Posterior cingulate gyrus (tissue), 11 donors: ENCODE results near the gene SYNGR4.

Experiments
- DNase-seq, 10 donors: peaks; one replicate each; pipeline versions ENCODE4 v3.0.0 to v3.0.0-alpha.2; 2020 to 2021; ENCODE audit warnings: mixed read lengths in 3 of 10
- intact Hi-C: fragments of 100-400 bp; cut with DNase I; formaldehyde crosslinking; loops from one replicate; pipeline ENCODE4 v1.15.1; 2023

The SYNGR4 gene

GRCh38 chr19:48338802-48339503 lies 25.2 kb upstream of the SYNGR4 start:
- intact Hi-C loops: no loop called here
- DNase-seq: peak in 1 of 10 donors; percentile 58

GRCh38 chr19:48340995-48341394 lies 23.2 kb upstream of the SYNGR4 start:
- peak in 9 of 10 donors; percentile 26 to 94 (median 62) for DNase-seq
- intact Hi-C loops: no loop called here

GRCh38 chr19:48341515-48342413 lies 22.4 kb upstream of the SYNGR4 start:
- intact Hi-C loops: no loop called here
- peak in 1 of 10 donors; percentile 39 for DNase-seq

GRCh38 chr19:48342414-48342738 lies 21.8 kb upstream of the SYNGR4 start:
- peak in 1 of 10 donors; percentile 72 for DNase-seq
- intact Hi-C loops: no loop called here

GRCh38 chr19:48342841-48343540 lies 21.2 kb upstream of the SYNGR4 start:
- DNase-seq: peak in 1 of 10 donors; percentile 74
- intact Hi-C loops: no loop called here

DNA sequence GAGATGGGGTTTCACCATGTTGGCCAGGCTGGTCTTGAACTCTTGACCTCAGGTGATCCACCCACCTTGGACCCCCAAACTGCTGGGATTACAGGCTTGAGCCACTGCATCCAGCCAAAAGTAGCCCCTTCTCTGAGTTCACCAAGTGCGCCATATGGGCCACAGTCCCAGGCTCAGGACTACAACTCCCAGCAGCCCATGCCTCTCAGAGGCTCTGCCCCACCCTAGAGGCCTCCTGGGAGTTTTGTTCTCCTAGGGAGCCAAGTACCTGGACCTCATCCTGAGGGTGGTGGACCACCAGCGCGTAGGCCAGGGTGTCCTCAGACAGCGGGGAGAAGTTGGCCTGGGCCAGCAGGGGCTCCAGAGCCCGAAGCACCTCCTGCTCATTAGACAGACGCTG lies 19.3 kb upstream of the SYNGR4 start:
- no peak for DNase-seq
- intact Hi-C loops: no loop called here

DNA sequence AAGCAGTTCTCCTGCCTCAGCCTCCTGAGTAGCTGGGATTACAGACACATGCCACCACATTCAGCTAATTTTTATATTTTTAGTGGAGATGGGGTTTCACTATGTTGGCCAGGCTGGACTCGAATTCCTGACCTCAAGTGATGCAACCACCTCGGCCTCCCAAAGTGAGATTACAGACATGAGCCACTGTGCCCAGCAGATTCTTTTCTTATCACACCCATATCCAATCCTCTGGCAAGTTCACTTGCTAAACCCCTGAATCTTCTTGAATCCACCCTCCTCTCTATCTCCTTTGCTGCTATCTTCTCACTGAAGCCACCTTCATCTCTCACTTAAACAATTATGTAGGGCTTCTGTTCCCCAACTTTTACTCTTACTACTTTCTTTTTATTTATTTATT lies 18.0 kb upstream of the SYNGR4 start:
- no peak for DNase-seq
- intact Hi-C loops: no loop called here

DNA sequence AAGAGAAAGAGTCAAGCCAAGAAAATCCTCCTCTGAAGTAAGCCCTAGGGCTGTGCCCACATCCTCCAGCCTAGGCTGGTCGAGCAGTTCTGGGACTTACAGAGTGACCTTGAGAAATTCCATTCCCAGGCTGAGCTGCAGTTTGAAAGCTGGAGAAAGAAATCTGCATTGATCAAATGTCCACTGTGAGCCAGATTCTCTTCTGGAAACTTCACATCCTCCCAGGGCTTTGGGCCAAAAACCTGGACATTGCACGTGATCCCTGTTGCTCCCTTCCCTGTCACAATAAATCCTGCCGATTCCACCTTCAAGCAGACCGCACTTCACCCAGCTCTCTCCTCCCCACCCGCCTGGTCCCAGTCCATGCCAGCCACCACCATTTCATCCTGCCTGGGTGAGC lies 16.1 kb upstream of the SYNGR4 start:
- intact Hi-C loops: no loop called here

GRCh38 chr19:48348737-48349136 lies 15.4 kb upstream of the SYNGR4 start:
- intact Hi-C loops: no loop called here
- no peak for DNase-seq

More for the DNA sequence above, 16.1 kb upstream of the SYNGR4 start:
- no peak for DNase-seq

DNA sequence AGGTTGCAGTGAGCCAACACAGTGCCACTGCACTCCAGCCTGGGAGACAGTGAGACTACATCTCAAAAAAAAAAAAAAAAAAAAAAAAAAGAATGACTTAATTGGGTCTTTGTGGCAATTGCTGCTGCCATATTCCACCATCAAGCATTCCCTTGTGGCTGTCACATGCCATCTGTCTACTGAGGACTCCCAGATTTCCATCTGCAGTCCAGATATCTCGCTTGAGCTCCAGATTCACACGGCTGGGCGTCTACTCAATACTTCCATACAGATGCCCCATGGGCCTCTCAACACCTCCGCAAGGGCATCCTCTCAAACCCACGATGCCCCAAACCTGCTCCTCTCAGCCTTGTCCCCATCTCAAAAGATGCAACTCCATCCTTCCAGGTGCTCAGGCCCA lies 13.3 kb upstream of the SYNGR4 start:
- no peak for DNase-seq
- intact Hi-C loops: no loop called here

DNA sequence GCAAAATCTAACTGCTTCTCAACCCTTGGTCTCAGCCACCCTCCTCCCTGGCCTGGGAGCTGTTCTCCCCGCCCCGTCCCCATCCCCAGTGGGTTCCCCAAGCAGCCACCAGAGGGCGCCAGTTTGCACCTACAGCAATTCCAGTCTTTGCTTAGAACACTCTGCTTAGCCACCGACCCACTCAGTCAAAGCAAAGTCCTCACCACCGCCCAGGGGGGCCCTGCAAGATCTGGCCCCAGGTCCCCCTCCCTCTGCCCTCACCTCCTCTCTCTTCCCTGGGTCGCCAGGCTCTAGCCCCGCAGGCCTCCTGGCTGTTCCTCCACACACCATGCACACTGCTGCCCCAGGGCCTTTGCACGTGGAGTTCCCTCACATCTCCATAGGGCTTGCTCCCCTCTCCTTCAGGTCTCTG lies 12.8 kb upstream of the SYNGR4 start:
- DNase-seq: peak in 6 of 10 donors; percentile 28 to 94 (median 54)
- intact Hi-C loops: no loop called here

DNA sequence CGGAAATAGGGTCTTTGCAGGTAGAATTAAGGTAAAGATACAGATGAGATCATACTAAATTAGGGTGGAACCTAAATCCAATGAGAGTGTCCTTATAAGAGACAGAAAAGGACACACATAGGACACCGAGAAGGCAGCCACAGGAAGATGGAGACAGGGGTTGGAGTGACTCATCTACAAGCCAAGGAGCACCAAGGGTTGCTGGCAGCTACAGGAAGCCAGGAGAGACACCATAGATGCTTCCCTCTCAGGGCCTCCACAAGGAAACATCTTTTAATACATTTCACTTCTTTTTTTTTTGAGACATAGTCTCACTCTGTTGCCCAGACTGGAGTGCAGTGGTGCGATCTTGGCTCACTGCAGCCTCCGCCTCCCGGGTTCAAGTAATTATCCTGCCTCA lies 10.5 kb upstream of the SYNGR4 start:
- intact Hi-C loops: no loop called here
- DNase-seq: no peak

- intact Hi-C loops: no loop called here
- DNase-seq: no peak
Observed at GRCh38 chr19:48354332-48354992, 9.7 kb upstream of the SYNGR4 start.

DNA sequence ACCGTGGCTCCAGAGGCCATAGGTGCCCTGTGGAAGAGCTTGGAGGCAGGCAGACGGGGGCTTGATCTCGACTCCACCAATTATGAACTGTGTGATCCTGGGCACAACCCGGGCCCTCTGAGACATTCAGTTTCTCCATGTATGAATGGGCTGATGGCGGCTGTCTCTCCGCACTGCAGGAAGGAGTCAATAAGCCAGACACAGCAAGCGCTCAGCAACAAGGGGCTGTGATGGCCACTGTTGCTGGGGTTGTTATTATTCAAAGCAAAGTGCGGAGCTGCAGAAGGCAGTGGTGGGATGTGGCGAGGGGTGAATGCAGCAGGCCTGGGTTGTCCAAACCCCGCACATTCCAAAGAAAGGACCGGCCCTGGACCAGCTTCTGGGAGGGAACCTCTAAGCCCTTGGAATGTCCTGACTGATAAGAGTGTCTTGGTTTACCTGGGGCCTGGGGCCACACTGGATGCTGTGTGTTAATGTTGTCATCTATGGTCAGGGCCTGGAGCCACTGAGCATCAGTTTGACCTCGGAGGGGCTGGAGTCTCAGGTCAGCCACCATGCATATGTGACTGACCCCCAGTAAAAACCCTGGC lies 8.7 kb upstream of the SYNGR4 start:
- DNase-seq: no peak
- intact Hi-C loops: no loop called here

DNA sequence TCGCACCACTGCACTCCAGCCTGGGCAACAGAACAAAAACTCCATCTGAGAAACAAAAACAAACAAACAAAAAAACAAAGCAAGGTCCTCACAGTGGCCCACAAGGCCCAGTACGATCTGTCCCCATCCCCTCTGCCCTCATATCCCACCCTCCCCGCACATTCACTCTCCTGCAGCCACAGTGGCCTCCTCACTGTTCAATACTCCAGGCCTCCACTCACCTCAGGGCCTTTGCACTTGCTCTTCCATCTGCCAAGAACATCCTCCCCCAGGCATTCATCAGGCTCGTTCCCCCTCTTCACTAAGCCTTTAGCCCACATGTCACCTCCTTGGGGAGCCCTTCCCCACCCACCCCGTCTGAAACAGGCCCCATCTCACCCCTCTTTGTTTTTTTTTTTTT lies 5.0 kb upstream of the SYNGR4 start:
- intact Hi-C loops: no loop called here
- no peak for DNase-seq

DNA sequence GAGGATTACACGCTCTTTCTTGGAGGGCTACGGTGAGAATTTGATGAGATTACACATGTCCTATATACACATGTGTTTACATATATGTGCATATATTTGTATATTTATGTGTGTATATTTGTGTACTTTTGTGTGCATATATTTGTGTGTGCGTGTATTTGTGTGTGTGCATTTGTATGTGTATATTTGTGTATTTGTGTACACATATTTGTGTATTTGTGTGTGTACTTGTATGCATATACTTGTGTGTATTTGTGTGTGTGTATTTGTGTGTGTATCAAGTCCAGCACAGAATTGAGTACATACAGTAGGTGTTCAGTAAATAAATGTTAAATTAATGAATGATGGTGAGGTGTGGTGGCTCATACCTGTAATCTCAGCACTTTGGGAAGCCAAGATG lies 2.3 kb upstream of the SYNGR4 start:
- intact Hi-C loops: loop anchor here (5.0 kb wide), 1 partner anchor 40 kb away; a partner anchor contains a TSS

DNA sequence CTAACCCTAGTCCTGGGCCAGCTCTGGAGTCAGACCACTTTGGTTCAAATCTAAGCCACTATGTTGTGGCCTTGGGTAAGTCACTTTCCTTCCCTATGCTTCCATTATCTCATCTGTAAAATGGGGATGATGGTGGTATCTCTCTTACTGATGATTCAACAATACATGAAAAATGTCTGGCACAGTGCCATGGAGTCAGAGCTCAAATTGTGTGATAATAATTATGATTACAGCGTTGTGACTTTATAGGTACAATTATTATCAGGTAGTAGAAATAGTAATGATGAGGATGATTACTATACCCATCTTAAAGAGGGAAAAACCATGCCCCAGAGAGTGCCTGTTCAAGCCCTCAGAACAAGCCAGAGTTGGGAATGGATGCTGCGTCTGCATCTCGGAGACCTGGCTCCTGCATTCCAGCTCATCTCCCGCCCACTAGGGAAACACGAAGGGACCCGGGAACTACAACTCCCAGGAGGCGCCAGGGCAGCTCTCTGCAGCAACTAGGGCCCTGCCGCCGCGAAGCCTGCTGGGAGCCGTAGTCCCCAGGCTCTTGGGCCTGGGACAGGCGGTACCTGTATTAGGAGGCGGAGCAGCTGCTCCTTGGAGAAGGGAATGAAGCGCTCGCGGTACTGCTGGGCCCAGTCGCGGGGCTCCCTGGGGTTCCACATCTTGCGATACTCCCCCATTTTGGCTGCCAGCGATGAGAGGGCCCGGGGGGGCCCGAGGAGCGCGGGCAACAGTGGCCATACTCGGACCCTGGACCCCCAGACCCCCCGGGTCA lies 1.3 kb upstream of the SYNGR4 start:
- intact Hi-C loops: loop anchor here (5.0 kb wide), 1 partner anchor 41 kb away; a partner anchor contains a TSS
- DNase-seq: peak; percentile 91 to 100 (median 98)

More for the DNA sequence above, 2.3 kb upstream of the SYNGR4 start:
- no peak for DNase-seq

- peak in 4 of 10 donors; percentile 26 to 88 (median 38) for DNase-seq
- intact Hi-C loops: loop anchor here (5.0 kb wide), 1 partner anchor 41 kb away; a partner anchor contains a TSS
Observed at GRCh38 chr19:48363500-48363809, 712 bp upstream of the SYNGR4 start.

GRCh38 chr19:48364598-48365348 lies 606 bp downstream of the SYNGR4 start:
- intact Hi-C loops: loop anchor here (5.0 kb wide), 1 partner anchor 42 kb away; a partner anchor contains a TSS

More at GRCh38 chr19:48364598-48365348, 606 bp downstream of the SYNGR4 start:
- no peak for DNase-seq
